ENCODE measurements around the gene RTN4RL1.
A peak's percentile ranks its signal among the peaks of the same experiment; 100 is the strongest.

RTN4RL1 gene

DNA sequence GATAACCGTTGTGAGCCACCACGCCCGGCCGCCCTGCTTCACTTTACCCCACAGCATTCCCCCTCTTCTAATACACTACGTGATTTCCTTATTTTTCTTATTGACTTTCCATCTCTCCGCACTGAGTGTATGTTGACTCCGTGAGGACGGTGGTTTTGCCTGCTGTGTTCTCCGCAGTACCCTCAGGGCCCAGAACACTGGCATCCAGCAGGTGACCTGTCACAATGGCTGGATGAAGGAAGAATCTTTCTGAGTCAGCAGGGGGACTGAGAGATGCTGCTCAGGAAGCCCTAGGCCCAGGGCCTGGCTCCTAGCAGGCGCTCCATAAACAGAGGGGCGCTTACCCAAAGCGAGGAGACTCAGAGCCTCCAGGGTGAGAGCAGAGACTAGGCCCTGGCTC, 79.5 kb downstream of the RTN4RL1 start:
- DNase-seq = no peak

DNA sequence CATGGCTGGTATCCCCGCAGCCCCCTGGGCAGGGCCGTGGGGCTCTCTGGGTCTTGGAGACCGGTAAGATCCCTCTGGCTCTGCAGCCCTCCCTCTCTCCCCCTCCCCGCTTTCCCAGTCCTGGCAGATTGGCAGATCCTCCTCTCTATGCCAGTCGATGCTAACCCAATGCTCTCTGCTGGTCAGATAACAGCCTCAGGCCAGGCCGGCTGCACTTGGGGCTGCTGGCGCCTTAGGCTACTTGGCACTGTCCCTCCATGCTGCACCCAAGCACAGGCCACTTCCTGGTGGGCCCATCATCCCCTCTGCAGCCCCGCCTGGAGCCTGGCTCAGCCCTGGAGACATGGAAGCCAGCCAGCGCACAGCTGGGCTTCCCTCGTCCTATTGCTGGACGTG, 81.7 kb downstream of the RTN4RL1 start:
- DNase-seq = no peak

GRCh38 chr17:1942666-1943435, 82.3 kb downstream of the RTN4RL1 start:
- no peak for DNase-seq

DNA sequence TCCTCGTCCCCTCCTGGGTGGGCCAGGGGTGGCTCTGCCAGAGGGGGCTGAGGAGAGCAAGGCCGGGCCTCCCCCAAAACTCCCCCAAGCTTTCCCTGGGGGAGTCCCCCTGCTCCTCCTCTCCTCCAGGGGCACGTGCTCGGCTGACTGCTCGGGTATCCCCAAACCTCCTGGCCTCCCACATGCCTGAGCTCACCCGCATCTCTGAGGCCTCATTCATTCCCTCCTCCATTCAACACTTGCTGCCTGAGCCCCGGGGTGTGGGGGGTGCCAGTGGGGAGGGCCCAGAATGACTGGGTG, 83.1 kb downstream of the RTN4RL1 start:
- no peak for DNase-seq

- no peak for DNase-seq
Observed at GRCh38 chr17:1941272-1942065, 83.7 kb downstream of the RTN4RL1 start.

GRCh38 chr17:1940810-1941185, 84.3 kb downstream of the RTN4RL1 start:
- no peak for DNase-seq

- peak; percentile 48 for DNase-seq
Observed at GRCh38 chr17:1939981-1940809, 84.9 kb downstream of the RTN4RL1 start.

GRCh38 chr17:1937461-1937860, 87.7 kb downstream of the RTN4RL1 start:
- no peak for DNase-seq

DNA sequence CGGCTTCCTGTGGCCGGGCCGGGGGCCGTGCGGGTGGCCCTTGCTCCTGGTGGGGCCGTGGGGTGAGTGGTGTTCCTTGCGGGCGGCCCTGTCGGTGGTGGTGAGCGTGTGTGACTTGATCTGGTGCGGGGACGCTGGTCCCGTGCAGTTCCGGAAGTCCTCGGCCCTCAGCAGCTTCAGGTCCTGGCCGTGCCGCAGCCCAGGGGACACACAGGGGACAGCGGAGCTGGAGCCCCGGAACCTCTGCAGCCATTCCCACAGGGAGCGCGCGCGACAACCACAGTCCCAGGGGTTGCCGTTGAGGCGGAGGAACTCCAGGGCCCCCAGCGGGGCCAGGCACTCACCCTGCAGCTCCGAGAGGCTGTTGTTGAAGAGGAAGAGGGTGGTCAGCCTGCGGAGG, 88.4 kb downstream of the RTN4RL1 start:
- no peak for DNase-seq

DNA sequence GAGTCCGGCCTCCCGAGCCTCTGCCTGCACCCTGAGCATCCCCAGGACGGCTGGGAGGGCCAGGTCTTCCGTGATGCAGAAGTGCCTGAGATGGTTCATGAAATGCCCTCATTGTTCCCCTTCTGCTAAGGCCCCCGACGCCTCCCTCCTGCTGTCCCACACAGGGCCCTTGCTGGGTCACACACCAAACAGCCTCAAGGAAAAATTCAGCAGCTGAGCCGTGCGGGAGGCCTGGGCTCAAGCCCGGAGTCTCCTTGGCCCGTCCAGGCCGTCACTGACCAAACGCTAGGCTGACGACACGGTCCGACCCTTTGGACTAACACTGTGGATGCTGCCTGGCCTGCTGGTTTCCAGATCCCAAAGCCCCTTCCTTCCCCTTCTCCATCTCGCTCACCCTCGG, 90.2 kb downstream of the RTN4RL1 start:
- DNase-seq = no peak

DNA sequence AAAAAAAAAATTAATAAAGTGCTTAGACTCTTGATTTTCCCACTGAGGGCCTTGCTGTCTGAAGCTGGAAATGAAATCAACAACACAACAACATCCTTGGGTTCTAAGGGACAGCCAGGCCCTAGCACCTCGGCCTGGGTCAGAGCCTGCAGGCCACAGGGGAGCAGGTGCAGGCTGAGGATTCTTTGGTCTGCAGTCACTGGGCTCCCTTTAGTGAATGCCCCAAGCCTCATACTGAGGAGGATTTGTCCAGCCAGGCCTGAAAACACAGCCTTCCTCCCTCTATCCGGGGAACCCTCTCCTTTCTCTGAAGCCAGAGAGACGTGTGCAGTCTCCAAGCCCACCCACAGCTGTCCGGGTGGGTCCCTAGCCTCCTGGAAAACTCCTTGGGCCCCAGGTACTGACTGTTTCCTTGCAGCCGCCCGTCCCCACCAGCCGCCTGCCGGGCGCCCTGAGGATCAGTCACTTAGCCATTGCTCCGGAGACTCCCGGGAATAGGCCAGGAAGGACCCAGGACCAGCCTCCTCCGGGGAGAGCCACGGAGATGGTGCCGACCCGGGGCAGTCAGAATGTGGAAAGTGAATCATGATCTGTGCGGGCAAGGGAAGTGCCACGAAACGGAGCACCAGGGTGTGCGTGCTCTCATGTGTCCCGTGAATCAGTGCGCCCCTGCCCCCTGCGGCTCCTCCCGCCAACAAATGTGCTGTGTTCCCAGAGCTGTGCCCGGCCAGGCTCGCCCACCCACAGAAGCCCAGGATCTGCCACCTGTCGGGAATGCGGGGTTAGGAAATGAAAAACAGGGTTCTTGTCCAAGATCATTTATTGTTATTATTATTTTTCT, 91.0 kb downstream of the RTN4RL1 start:
- DNase-seq = no peak

GRCh38 chr17:1931844-1932579, 93.1 kb downstream of the RTN4RL1 start:
- DNase-seq = no peak

DNA sequence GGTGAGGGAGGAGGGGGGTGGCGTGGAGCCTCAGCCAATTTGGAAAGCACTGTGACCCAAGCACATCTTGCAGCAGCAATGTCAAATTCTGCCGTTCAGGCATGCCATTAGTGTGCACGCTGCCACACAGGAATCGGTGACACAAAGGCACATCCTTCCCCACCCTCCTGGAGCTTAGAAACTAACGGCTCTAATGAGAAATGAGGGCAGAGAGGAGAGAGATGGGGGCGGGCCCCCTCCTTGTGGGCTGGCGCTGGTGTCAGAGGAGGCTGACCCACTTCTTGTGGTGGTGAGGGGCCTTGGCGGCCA, 94.8 kb downstream of the RTN4RL1 start:
- DNase-seq = no peak

- DNase-seq = peak; percentile 68
Observed at GRCh38 chr17:1928976-1929375, 96.2 kb downstream of the RTN4RL1 start.

DNA sequence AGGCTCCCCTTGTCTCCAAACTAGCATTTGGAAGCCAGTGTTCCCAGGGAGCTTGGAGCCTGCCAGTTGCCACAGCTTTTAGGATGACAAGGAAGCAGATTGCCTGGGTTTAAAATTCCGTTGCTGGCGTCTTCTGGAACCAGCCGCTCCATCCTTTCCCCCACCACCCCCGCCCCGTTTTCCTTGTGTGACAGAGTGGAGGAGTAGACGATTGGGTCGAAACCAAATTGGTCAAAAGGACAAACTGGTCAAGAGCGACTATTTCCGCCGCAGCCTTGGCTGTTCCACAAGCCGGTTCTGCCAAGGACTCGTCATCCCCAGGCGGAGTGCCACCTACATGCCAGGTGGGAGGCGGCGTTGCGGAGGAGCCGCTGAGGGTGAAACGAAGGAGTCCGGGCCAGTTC, 104.2 kb downstream of the RTN4RL1 start:
- DNase-seq = no peak

DNA sequence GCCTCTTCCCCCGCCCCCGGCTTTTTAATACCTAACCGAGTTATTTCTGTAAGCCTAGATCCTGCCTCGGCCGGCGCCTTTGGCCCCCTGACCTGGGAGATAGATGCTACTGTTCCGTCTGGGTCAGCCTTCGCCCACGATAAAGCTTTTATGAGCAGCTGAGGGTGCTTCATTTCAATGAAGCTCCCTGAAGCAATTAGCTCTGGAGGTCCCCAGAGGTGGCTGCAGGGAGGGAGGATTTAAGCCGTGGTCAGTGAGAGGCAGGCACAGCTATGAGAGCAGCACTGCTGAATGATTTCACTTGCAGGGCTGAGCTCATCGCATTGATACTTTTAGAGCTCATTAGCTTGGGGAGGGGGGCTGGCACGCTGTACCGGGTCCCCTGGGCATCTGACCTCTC, 105.9 kb downstream of the RTN4RL1 start:
- no peak for DNase-seq

DNA sequence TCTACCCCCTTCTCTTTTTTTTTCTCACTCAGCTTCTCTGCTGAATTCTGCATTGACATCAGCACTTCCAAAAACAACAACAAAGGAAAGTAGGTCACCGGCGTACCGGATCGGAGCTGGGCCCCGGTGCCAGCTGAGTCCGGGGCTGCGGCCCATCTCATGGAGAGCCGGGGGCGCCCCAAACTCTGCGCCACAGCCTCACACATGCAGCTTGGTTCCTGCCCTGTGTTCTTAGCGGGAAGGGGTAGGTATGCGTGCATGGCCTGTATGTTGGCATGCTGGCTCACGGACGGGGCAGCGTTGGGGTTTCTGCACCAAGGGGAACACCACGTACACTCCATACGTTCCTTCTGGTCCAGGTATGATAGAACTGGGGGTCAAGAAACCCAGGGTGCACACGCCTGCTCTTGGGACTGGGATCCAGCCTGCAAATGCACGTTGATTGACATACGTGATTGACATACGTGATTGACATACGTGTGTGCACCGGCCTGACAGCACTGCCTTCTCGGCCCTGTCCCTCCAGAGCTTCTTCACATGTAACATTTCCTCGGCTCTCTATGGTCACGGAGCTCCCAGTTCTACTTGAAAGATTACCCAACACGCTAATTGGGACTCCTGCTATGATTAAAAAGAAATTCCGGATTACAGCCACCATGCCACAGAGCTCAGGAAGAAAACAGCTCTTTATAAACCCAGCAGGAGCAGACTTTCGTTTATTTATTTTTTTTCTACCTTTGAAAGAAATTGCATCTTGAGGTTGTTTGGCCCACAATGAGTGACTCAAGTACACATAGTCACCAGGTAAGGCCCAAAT, 106.6 kb downstream of the RTN4RL1 start:
- no peak for DNase-seq

DNA sequence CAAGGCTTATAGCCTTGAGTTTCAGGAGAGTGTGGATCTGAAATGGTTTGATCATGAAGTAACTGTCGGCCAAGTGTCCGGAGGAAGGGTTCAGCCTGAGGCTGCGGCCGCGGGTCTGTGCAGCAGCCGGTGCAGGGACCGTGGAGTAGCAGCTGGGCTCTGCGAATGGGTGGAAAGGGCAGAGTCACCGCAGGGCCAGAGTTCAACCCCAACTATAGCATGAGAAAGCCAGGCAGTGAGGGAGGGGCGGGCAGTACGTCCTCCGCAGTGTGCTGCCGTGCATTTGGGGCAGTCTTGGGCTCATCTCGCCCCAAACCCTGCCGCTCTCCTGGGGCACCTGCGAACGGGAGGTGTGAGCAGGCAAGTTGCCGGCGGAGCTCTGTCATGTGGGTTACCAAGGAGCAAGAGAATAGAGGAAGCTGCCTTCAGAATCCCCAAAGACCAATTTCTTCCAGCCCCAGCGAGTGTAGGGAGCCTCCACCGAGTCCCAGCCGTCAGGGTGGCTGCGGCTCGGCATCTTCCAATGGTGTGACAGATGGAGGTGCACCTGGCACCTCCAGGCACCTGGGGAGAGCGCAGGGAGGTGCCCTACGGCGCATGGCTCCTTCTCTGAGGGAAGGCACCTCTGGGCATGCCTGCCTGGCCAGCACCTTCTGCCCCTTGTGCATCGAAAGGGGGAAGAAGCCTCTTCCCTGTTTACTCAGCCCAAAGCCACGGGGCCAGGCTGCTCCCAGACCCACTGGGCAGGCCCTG, 108.0 kb downstream of the RTN4RL1 start:
- peak; percentile 91 for DNase-seq

- no peak for DNase-seq
Observed at GRCh38 chr17:1916316-1916715, 108.8 kb downstream of the RTN4RL1 start.

DNA sequence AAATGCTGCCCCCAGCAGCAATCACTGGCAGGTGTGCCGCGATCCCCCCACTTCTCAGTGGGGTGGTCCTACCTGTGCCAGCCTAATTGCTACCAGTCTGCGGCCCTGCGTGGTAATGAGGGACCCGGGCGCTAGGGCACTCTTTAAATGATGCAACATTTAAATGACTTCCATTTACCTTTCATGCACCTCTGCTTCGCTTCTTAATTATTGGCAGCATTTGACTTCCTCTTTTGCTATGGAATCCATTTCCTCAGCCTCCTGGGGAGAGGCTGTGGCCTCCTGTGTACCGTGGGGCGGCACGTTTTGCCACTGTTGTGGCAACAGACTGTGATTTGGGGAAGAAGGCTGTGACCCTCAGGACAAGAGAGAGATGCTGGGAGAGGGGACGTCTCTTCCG, 109.2 kb downstream of the RTN4RL1 start:
- DNase-seq = no peak

DNA sequence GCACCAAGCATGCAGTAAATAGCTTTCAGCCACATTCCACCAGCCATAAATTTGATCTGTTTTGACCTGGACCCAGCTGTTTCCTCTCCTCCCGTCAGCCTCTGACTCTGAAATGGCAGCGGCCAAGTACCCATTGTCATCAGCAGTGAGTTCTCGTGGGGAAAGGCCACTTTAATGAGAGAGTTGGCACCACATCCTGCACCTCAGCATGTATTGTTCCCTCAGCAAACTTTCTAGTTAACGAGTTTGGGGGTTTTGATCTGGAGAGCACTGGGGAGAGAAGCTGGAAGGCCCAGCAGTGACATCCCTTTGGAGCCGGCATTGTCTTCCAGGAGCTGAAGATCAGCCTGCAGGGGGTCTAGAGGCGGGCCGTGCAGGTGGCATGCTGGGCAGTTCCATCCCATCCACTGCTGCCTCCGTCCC, 110.5 kb downstream of the RTN4RL1 start:
- DNase-seq = no peak
